Ishikawa (cell line): ENCODE results near the gene ZNF619.

ENCODE experiments used
- CEBPB ChIP-seq: IDR thresholded peaks from 2 replicates; pipeline ENCODE4 v1.6.1; 2012
- EGR1 ChIP-seq: IDR thresholded peaks from 2 replicates; pipeline ENCODE4 v1.6.1; 2012
- EP300 ChIP-seq: IDR thresholded peaks from 2 replicates; pipeline ENCODE4 v1.6.1; 2012; ENCODE audit warnings: borderline replicate concordance
- FOXM1 ChIP-seq: IDR thresholded peaks from 2 replicates; pipeline ENCODE4 v1.6.1; 2012; ENCODE audit warnings: low read depth, borderline replicate concordance
- NFIC ChIP-seq: IDR thresholded peaks from 2 replicates; pipeline ENCODE4 v1.6.1; 2012
- RAD21 ChIP-seq: IDR thresholded peaks from 2 replicates; pipeline ENCODE4 v1.6.1; 2012; ENCODE audit warnings: low read depth
- REST ChIP-seq: IDR thresholded peaks from 2 replicates; pipeline ENCODE4 v1.6.1; 2012; ENCODE audit warnings: low read depth, mild to moderate bottlenecking
- TAF1 ChIP-seq: IDR thresholded peaks from 2 replicates; pipeline ENCODE4 v1.6.1; 2012; ENCODE audit warnings: low read depth, mild to moderate bottlenecking
- TCF12 ChIP-seq: IDR thresholded peaks from 2 replicates; pipeline ENCODE4 v1.6.1; 2012; ENCODE audit warnings: low read depth
- TEAD4 ChIP-seq: IDR thresholded peaks from 2 replicates; pipeline ENCODE4 v1.6.1; 2012
- TF ChIP-seq, protein P1 (sequence below): IDR thresholded peaks from 2 replicates; pipeline ENCODE4 v1.6.1; 2012

DNA sequence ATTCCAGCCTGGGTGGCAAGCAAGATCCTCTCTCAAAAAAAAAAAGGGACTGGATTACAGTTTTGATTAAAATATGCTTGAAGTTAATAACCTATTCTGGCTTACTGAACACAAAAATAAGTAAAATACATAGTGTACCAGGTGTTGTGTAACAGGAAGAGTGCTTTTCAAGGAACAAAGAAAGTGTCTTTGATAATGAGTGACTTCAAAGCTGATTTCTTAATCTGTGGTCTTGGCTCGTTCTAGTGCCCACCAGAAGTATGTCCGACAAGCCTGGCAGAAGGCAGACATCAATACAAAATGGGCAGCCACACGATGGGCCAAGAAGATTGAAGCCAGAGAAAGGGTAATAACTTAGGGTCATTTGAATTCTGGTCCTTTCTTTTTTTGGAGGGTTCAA lies 15.8 kb upstream of the ZNF619 start:
- TF ChIP-seq REST (no peak), TAF1 (no peak), TEAD4 (no peak), RAD21 (no peak), NFIC (no peak), FOXM1 (no peak), CEBPB (no peak), EP300 (no peak), TCF12 (no peak), EGR1 (no peak)
- TF ChIP-seq, protein P1, sequence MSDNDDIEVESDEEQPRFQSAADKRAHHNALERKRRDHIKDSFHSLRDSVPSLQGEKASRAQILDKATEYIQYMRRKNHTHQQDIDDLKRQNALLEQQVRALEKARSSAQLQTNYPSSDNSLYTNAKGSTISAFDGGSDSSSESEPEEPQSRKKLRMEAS, result no peak
